Measurements from ENCODE around the gene RGS7BP. TPM values are rescaled to one million over a fixed set of nuclear protein-coding genes. Genes with fewer than 3 reads are reported as not detected.

RGS7BP gene
- polyA plus RNA-seq, 1 experiment, result not detected

DNA sequence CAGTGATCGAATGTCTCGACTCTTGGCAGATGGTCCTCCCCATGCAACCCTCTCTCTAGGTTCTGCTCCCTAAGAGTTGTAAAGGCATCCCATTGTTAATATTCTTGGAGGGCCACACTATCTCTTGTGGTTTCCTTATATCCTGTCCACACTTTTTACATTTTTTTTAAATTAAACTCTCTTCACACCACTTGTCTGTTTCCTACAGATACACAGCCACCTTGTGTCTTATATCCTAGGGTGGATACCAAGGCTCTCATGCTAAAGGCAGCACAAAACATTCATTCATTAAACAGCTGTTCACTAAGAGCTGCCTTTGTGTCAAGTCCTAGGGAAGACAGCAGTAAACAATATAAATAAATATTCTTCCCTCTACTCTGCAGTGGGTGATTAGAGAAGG lies 124.0 kb downstream of the RGS7BP start:
- no peak for DNase-seq (ENCODE audit: low read depth, low spot score)
- H3K27me3 ChIP-seq (ENCODE audit: control insufficient read depth, insufficient read depth, low read length), result no peaks in the 10 kb centered on the region
- no peak overlapping the region for H3K4me3 ChIP-seq (ENCODE audit: low read depth, low read length)
- CTCF ChIA-PET, result interaction anchor here (1.3 to 8.1 kb wide), 3 partner anchors 17 to 401 kb away, joined by 3 to 148 read pairs (median 5); no protein-coding TSS in a partner anchor
- no peak overlapping the region for H3K27ac ChIP-seq (ENCODE audit: low read depth, low read length)
- POLR2A ChIA-PET, result no interaction called here
- no peaks in the 10 kb centered on the region for H3K9me3 ChIP-seq (ENCODE audit: control insufficient read depth, insufficient read depth, low read length)
- TF ChIP-seq, protein P1, sequence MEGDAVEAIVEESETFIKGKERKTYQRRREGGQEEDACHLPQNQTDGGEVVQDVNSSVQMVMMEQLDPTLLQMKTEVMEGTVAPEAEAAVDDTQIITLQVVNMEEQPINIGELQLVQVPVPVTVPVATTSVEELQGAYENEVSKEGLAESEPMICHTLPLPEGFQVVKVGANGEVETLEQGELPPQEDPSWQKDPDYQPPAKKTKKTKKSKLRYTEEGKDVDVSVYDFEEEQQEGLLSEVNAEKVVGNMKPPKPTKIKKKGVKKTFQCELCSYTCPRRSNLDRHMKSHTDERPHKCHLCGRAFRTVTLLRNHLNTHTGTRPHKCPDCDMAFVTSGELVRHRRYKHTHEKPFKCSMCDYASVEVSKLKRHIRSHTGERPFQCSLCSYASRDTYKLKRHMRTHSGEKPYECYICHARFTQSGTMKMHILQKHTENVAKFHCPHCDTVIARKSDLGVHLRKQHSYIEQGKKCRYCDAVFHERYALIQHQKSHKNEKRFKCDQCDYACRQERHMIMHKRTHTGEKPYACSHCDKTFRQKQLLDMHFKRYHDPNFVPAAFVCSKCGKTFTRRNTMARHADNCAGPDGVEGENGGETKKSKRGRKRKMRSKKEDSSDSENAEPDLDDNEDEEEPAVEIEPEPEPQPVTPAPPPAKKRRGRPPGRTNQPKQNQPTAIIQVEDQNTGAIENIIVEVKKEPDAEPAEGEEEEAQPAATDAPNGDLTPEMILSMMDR (IDR thresholded peaks at IDR 0.05; ENCODE audit: low read depth, low read length), result no peak

DNA sequence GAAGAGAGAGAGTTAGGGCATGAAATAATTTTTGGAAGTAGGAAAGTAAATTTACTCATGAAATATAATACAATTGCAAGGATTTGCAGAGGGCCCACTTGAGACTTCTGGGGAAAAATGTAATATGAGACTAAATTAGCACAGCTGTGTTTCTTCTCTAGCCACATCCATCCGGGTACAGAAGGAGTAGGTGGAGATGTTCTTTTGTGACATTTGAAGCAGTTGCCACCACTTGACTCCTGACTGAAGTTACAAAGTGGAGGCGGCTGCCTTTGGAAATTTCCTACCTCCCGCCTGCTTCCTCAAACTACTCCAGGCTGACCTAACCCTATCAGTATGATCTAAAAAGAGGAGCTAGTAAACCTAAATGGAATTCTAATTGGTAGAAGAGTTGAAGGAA lies 126.4 kb downstream of the RGS7BP start:
- CTCF ChIA-PET, result interaction anchor here (1.4 to 8.1 kb wide), 2 partner anchors 20 to 151 kb away, joined by 6 to 148 read pairs; no protein-coding TSS in a partner anchor
- Histone ChIP-seq H3K27ac (ENCODE audit: low read depth, low read length) (no peak overlapping the region), H3K4me3 (ENCODE audit: low read depth, low read length) (no peak overlapping the region), H3K9me3 (ENCODE audit: control insufficient read depth, insufficient read depth, low read length) (no peaks in the 10 kb centered on the region), H3K27me3 (ENCODE audit: control insufficient read depth, insufficient read depth, low read length) (no peaks in the 10 kb centered on the region)
- POLR2A ChIA-PET, result no interaction called here
- peak; percentile 2 for DNase-seq (ENCODE audit: low read depth, low spot score)
- TF ChIP-seq, protein P1 (IDR thresholded peaks at IDR 0.05; ENCODE audit: low read depth, low read length), result no peak

DNA sequence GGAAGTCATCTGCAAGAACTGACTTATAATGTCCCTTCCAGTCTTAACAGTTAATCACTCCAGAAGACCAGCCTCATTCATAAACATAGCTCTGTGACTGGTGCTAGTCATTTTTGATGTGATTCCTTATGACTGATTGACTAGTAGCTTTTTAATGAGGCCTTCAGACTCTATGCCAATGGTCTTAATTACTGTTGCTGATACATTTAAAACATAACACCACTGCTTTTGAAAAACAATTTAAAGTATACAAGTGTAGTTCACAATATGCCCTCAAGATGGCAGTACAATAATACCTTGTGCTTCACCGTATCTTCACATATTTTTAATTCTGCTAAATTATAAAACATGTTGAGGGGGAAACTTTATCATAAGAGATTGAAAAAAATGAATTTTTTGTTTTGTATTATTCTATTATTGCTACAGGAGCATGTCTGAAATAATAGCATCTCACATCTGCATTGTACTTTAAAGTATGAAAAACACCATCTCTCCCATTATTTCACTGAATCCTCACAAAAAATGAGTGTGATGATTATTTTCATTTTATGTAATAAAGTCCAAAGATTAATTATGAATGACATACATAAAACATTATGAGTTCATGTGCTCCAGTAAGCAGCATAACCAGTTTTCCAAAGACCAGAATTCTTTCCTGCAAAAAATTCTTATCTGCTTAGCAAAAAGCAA lies 129.3 kb downstream of the RGS7BP start:
- H3K9me3 ChIP-seq (ENCODE audit: control insufficient read depth, insufficient read depth, low read length), result no peaks in the 10 kb centered on the region
- ChIA-PET POLR2A (no interaction called here), CTCF (interaction anchor here (0.5 to 8.1 kb wide), 41 partner anchors 9 to 954 kb away, joined by 3 to 148 read pairs (median 5); partner anchors contain the start of gene ADAMTS6)
- H3K27ac ChIP-seq (ENCODE audit: low read depth, low read length), result no peak overlapping the region
- TF ChIP-seq, protein P1 (IDR thresholded peaks at IDR 0.05; ENCODE audit: low read depth, low read length), result peak; percentile 66
- no peaks in the 10 kb centered on the region for H3K27me3 ChIP-seq (ENCODE audit: control insufficient read depth, insufficient read depth, low read length)
- DNase-seq (ENCODE audit: low read depth, low spot score), result peak; percentile 15
- no peak overlapping the region for H3K4me3 ChIP-seq (ENCODE audit: low read depth, low read length)

DNA sequence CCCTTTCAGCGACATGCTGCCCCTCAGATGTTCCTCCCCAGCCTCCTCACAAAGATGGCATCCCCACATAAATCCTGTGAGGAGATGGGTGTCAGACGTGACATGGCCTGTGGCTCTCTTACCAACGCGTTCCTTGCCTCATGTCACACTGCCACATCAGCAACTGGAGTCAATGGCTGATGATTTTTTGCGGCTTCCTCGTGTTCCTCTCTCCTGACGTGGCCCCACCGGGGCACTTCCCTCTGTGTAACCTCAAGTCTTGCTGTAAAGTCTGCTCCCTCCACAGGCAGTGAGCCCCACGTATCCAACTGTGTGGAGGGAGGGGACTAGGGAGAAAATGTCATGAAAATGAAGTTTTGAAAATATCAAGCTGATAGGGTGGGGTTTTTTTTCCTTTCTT lies 131.3 kb downstream of the RGS7BP start:
- CTCF ChIA-PET, result interaction anchor here (0.6 to 8.1 kb wide), 4 partner anchors 11 to 846 kb away, joined by 3 to 148 read pairs (median 26); partner anchors contain the start of genes ADAMTS6, CWC27 and SREK1IP1
- Histone ChIP-seq H3K9me3 (ENCODE audit: control insufficient read depth, insufficient read depth, low read length) (no peaks in the 10 kb centered on the region), H3K27me3 (ENCODE audit: control insufficient read depth, insufficient read depth, low read length) (no peaks in the 10 kb centered on the region), H3K4me3 (ENCODE audit: low read depth, low read length) (no peak overlapping the region), H3K27ac (ENCODE audit: low read depth, low read length) (no peak overlapping the region)
- TF ChIP-seq, protein P1 (IDR thresholded peaks at IDR 0.05; ENCODE audit: low read depth, low read length), result no peak
- no peak for DNase-seq (ENCODE audit: low read depth, low spot score)
- POLR2A ChIA-PET, result no interaction called here

DNA sequence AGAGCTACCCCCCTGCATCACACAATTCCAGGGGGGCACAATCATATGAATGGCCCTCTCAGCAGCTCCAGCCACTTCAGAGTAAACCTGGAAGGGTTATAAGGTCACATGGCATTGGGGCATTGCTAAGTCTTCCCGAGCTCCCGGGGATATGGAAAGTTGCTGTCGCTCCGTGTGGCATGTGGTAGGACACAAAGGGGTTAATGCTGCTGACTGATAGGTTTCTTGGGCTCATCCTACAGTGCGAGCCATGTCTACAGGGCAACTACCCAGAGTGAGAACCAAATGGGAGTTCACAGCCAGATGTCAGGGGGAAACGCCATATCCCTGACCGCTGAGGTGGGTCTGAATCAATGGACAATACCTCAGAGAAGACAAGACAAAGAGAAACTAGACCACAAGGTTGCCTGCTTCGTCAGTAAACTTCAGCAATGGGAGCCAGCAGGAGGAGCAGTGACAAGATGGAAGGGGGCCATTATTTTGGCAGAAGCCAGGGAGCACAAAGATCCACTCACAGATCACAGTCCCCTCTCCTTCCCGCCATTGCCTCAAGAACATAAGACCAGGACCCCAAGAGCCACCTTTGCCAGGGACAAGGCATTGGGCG lies 132.1 kb downstream of the RGS7BP start:
- no peaks in the 10 kb centered on the region for H3K27me3 ChIP-seq (ENCODE audit: control insufficient read depth, insufficient read depth, low read length)
- no peak overlapping the region for H3K27ac ChIP-seq (ENCODE audit: low read depth, low read length)
- TF ChIP-seq, protein P1 (IDR thresholded peaks at IDR 0.05; ENCODE audit: low read depth, low read length), result no peak
- DNase-seq (ENCODE audit: low read depth, low spot score), result no peak
- CTCF ChIA-PET, result interaction anchor here (0.6 to 8.1 kb wide), 3 partner anchors 10 to 145 kb away, joined by 3 to 148 read pairs (median 26); partner anchors contain the start of genes CWC27 and SREK1IP1
- H3K4me3 ChIP-seq (ENCODE audit: low read depth, low read length), result no peak overlapping the region
- no peaks in the 10 kb centered on the region for H3K9me3 ChIP-seq (ENCODE audit: control insufficient read depth, insufficient read depth, low read length)
- POLR2A ChIA-PET, result no interaction called here

Measured in AG04450 (cell line).